Measurements from ENCODE around the gene HTRA3. TPM values are rescaled to one million over a fixed set of nuclear protein-coding genes. Genes with fewer than 3 reads are reported as not detected.

HTRA3 gene
- total RNA-seq, 4 donors from 2014 or later, result 22.8 to 65.3 (median 29.5) TPM

DNA sequence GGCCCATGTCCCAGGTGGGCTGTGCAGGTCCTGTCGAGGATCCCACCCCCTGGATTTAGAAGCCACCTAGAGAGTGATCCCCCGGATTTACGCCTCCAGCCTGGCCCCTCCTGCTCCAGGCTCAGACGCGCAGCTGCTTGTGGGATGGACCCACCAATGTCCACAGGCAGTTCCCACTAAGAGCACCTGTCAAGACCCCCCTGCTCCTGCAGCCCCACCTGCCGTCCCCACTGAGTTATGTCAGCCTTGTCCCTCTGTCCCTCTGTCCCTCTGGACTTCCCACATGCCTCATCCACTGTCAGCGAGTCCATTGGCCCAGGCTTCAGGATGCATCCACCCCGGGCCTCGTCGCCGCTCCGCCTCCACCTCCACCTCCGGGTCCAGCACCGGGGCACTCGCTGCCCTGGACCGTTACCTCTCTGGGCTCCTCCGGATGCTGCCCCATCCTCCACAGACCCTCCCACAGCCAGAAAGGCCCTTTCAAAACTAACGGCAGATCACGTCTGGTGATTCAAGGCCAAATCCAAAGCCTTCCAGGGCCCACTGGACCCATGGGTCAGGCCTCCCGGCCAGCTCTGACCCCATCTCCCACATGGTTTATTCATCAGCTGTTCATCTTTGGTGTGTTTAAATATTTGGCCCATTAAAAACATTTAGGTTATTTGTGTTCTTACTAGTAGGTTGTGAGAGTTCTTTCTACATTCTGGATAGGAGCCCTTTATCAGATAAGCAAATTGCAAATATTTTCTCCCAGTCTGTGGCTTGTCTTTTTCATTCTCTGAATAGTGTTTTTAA lies 28.3 kb downstream of the HTRA3 start:
- H3K4me3 ChIP-seq, result no peak overlapping the region
- intact Hi-C loops (cut with DNase I; ENCODE audit: low total_unique reads), result no loop called here
- H3K27ac ChIP-seq, result no peak overlapping the region
- H3K27me3 ChIP-seq, result no peaks in the 10 kb centered on the region
- no peaks in the 10 kb centered on the region for H3K36me3 ChIP-seq
- peak; percentile 11 to 14 for DNase-seq
- no peaks in the 10 kb centered on the region for H3K9me3 ChIP-seq
- TF ChIP-seq POLR2A (IDR thresholded peaks at IDR 0.05), result no peak
- TF ChIP-seq, protein P1, sequence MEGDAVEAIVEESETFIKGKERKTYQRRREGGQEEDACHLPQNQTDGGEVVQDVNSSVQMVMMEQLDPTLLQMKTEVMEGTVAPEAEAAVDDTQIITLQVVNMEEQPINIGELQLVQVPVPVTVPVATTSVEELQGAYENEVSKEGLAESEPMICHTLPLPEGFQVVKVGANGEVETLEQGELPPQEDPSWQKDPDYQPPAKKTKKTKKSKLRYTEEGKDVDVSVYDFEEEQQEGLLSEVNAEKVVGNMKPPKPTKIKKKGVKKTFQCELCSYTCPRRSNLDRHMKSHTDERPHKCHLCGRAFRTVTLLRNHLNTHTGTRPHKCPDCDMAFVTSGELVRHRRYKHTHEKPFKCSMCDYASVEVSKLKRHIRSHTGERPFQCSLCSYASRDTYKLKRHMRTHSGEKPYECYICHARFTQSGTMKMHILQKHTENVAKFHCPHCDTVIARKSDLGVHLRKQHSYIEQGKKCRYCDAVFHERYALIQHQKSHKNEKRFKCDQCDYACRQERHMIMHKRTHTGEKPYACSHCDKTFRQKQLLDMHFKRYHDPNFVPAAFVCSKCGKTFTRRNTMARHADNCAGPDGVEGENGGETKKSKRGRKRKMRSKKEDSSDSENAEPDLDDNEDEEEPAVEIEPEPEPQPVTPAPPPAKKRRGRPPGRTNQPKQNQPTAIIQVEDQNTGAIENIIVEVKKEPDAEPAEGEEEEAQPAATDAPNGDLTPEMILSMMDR (IDR thresholded peaks at IDR 0.05), result no peak
- H3K4me1 ChIP-seq, result no peaks in the 10 kb centered on the region

DNA sequence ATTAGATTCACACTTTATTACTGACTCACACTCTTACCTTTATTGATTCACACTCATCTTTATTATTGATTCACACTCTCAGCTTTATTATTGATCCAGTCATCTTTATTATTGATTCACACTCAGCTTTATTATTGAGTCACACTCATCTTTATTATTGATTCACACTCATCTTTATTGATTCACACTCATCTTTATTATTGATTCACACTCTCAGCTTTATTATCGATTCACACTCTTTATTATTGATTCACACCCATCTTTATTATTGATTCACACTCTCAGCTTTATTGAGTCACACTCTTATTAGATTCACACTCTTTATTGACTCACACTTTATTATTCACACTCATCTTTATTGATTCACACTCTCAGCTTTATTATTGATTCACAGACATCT lies 31.3 kb downstream of the HTRA3 start:
- H3K27ac ChIP-seq, result no peak overlapping the region
- no peaks in the 10 kb centered on the region for H3K36me3 ChIP-seq
- no peak for DNase-seq
- intact Hi-C loops (cut with DNase I; ENCODE audit: low total_unique reads), result no loop called here
- H3K4me3 ChIP-seq, result no peak overlapping the region
- no peaks in the 10 kb centered on the region for H3K4me1 ChIP-seq
- TF ChIP-seq, protein P1 (IDR thresholded peaks at IDR 0.05), result no peak
- no peak for TF ChIP-seq POLR2A (IDR thresholded peaks at IDR 0.05)
- no peaks in the 10 kb centered on the region for H3K9me3 ChIP-seq
- no peaks in the 10 kb centered on the region for H3K27me3 ChIP-seq

DNA sequence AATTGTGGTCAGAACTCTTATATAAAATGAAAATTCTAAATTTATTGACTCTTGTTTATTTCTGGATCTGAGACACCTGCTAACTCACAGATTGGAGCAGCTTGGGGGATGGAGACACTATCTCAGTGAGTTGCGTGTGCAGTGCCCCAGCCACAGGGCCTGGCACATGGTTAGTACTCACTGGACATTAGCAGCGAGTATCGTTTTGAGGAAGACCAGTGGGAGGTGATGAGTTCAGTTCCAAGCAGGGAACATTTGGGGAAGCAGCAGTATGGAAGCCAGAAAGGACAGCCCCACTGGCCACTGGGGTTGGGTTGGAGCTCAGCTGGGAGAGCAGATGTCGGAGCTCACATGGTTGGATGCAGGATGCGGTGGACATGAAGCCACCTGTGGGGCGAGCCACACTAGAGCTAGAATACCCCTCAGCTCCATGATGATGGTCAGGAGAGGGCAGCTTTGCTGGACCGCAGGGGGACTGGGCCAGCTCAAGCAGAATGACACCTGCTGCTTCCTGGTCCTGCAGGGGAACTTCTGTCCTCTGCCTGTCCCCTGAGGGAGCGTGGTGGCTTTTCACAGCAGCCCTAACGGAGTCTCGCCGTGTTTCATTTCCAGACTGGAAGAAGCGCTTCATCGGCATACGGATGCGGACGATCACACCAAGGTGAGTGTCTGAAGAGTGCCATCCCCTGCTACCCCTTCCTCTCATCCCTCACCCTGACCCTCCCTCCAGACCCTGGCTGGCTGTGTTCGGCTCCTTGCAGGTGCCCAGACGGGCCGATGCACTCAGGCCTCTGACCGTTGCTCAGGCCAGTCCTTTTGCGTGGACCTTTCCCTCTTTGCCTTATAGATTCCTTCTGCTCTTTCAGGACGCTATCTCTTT lies 32.5 kb downstream of the HTRA3 start:
- TF ChIP-seq, protein P1 (IDR thresholded peaks at IDR 0.05), result no peak
- no peak for TF ChIP-seq POLR2A (IDR thresholded peaks at IDR 0.05)
- DNase-seq, result peak; percentile 10 to 12
- H3K4me3 ChIP-seq, result no peak overlapping the region
- no peaks in the 10 kb centered on the region for H3K36me3 ChIP-seq
- H3K4me1 ChIP-seq, result peaks cover 0 to 10% of the 10 kb centered on the region in 2 donors
- H3K9me3 ChIP-seq, result no peaks in the 10 kb centered on the region
- intact Hi-C loops (cut with DNase I; ENCODE audit: low total_unique reads), result no loop called here
- no peak overlapping the region for H3K27ac ChIP-seq
- no peaks in the 10 kb centered on the region for H3K27me3 ChIP-seq

DNA sequence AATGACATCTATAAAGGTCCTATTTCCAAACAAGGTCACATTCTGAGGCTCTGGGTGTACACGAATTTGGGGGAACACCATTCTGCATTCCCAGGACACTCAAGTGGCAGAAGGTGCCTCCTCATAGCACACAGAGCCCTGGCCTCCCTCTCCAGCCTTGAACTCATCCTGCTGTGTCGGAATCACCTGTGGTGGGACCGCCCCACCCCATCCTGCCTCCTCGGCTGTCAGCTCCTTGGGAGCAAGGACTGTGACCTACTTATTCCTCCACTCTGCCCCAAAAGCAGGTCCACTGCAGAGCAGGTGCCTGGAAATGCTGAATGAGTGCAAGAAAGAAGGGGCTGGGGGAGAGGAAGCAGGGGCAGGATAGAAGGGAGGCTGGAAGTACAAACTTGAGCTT lies 33.5 kb downstream of the HTRA3 start:
- Histone ChIP-seq H3K27ac (no peak overlapping the region), H3K36me3 (no peaks in the 10 kb centered on the region), H3K27me3 (no peaks in the 10 kb centered on the region), H3K4me1 (peaks cover 0 to 10% of the 10 kb centered on the region in 2 donors), H3K4me3 (no peak overlapping the region), H3K9me3 (no peaks in the 10 kb centered on the region)
- TF ChIP-seq, protein P1 (IDR thresholded peaks at IDR 0.05), result no peak
- no peak for TF ChIP-seq POLR2A (IDR thresholded peaks at IDR 0.05)
- intact Hi-C loops (cut with DNase I; ENCODE audit: low total_unique reads), result no loop called here
- DNase-seq, result peak; percentile 1 to 3

All from uterus (tissue), 4 donors.